Renal cortical epithelial cell (primary cell): Measurements from ENCODE around the gene TRAPPC4. TPM values are rescaled to one million over a fixed set of nuclear protein-coding genes. Genes with fewer than 3 reads are reported as not detected.
A peak's percentile ranks its signal among the peaks of the same experiment; 100 is the strongest.
"Not testable (repeated sequence)": the region's sequence is repeated elsewhere in the genome, so short reads cannot be mapped to it uniquely, and the experiment has no call there.

Experiments used
- DNase-seq: peaks from one replicate; pipeline ENCODE4 v3.0.0-alpha.2; 2011; ENCODE audit warnings: low read depth
- total RNA-seq: library from RNA; depleted of rRNA; stranded (reverse); fragments of >200 nt; gene quantifications from 2 replicates; pipeline ENCODE4 v1.2.3, GENCODE V29; 2014

Gene TRAPPC4
- total RNA-seq, 1 donor from 2014 or later = 103 TPM

DNA sequence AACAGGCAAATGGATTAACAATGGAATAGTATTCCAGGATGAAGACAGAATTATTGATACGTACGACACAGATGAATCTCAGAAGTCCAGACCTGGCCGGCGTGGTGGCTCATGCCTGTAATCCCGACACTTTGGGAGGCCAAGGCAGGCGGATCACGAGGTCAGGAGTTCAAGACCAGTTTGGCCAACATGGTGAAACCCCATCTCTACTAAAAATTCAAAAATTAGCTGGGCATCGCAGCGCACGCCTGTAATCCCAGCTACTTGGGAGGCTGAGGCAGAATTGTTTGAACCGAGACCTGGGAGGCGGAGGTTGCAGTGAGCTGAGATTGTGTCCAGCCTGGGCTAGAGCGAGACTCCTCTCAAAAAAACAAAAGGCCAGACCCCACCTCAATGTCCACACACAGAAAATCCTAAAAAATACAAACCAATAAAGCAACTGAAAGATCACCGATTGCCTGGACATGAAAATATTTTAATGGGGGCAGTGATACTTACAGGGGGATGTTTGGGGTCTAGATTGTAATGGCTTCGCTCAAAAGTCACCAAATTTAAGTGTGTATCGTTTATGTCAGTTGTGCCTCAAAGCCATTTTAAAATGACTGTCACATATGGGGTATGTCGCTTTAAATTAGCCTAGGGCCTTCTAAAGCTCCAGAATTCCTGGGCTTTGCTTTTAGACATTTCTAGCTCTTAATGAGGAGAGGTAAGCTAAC, 4.2 kb upstream of the TRAPPC4 start:
- DNase-seq = no peak

DNA sequence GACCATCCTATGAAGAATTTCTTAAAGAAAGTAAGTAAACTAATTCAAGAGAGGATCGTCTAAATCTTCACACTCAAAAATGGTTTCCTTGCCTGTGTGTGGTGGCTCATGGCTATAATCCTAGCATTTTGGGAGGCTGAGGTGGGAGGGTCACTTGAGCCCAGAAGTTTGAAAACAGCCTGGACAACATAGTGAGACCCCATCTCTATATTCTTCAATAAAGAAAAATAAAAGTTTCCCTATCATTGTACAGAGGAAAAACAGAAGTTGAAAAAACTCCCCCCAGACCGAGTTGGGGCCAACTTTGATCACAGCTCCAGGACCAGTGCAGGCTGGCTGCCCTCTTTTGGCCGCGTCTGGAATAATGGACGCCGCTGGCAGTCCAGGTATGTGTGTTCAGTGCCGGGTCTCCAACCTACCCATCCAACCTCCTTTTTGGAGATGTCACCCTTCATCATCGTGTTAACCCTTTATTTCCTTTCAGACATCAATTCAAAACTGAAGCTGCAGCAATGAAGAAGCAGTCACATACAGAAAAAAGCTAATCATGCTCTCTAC, 3.4 kb upstream of the TRAPPC4 start:
- no peak for DNase-seq

DNA sequence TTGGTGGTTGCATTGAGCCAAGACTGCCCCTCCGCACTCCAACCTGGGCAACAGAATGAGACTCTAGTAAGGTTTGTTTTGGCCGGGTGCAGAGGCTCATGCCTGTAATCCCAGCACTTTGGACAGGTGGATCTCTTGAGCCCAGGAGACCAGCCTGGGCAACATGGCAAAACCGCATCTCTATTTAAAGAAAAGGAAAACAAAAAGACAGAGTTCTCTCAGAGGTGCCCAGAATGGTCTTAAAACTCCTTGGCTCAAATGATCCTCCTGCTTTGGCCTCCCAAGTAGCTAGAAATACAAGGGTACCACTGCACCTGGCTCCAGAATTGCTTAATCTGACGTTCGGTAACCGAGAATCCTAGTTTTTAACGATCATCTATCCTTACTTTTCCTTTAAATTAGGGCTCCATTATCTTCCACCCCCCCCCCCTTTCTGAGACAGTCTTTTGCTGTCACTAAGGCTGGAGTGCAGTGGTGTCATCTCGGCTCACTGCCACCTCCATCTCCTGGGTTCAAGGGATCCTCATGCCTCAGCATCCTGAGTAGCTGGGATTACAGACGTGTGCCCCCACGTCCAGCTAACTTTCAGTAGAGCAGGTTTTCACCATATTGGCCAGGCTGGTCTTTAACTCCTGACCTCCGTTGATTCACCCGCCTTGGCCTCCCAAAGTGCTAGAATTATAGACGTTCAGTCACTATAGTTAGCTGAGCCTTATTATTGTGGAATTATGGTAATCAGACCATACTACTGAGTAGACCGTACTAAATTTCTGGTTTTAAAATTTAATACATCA, 2.2 kb upstream of the TRAPPC4 start:
- no peak for DNase-seq

DNA sequence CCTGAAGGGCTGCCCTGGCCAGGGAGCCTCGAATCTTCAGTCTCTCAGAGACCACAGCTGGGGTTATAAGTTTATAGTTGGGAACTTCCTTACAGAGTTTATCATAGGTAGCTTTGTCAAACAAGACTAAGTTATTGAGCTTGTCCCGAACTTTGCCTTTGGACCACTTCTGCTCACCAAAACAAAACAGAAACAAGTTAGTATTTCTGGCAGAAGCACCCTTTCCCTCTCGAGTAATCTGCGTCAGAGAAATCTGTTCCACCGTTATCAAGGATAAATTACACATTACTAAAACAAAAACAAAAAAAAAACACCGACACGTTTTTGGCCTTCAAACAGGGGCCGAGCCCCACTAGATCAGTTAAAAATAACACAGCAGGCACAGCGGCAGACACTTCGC, 1.2 kb upstream of the TRAPPC4 start:
- not testable (repeated sequence) for DNase-seq

- no peak for DNase-seq
Measured at GRCh38 chr11:119019996-119020395, 1.4 kb downstream of the TRAPPC4 start.

DNA sequence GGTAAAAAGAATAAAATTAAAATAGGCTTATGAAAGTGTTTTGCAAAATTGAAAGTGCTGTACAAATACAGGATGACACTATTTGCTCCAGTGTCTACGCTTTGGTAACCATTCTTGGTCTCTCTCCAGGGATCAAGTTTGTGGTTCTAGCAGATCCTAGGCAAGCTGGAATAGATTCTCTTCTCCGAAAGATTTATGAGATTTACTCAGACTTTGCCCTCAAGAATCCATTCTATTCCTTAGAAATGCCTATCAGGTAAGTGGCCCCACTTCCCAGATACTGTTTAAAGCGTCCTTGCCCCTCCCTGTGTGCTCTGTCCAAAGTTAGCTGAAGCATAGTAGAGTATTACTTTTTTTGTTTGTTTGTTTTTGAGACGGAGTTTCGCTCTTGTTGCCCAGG, 3.1 kb downstream of the TRAPPC4 start:
- no peak for DNase-seq

GRCh38 chr11:119023741-119024140, 5.2 kb downstream of the TRAPPC4 start:
- DNase-seq = no peak

DNA sequence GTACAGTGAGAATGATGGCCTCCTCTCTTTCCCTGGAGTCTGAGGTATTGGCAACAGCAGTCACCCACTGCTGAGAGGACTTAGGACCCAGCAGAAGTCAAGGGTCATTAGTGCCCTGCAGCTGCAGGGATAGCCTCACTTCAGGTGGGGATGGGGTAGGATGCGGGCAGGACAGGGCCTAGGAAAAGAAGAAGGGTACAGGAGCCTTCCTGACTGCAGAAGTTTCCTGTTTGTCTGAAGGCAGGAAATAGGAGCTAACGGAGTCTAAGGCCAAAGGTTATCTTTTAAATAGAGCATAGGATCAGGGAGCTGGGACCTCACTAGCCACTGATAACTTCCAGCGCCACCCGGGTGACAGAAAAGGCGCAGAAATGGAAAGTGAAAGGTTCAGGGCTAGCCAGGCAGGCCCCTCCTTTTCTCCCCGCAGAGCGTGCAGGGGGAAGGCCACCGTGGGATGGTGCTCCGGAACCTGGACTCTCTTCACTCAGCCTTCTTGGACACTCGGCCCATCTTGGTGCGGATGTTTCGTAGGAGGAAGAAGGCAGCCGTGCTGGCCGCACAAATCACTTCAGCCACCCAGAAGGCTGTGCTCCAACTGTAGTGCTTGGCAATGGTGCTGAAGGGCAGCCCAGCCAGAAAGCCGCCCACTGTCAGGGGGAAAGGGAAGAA, 6.0 kb downstream of the TRAPPC4 start:
- DNase-seq = no peak

DNA sequence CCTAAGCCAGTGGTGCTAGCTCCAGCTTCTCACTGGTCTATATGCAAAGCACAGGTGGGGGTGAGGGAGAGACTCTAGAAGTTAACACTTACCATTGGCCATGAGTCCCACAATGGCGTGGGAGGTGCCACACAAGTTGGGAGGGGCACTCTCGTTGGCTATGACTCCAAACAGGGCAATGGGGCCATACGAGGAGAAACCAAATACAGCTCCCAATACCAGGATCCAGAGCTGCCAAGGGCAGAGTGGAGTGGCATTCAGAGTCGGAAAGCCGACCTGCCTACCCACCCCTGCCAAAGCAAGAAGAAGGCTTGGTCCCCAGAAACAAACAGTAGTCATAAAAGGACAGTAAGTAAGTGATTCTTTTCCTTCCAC, 6.5 kb downstream of the TRAPPC4 start:
- DNase-seq = no peak

GRCh38 chr11:119025541-119025940, 7.0 kb downstream of the TRAPPC4 start:
- DNase-seq = no peak

GRCh38 chr11:119025978-119026766, 7.6 kb downstream of the TRAPPC4 start:
- DNase-seq = no peak

DNA sequence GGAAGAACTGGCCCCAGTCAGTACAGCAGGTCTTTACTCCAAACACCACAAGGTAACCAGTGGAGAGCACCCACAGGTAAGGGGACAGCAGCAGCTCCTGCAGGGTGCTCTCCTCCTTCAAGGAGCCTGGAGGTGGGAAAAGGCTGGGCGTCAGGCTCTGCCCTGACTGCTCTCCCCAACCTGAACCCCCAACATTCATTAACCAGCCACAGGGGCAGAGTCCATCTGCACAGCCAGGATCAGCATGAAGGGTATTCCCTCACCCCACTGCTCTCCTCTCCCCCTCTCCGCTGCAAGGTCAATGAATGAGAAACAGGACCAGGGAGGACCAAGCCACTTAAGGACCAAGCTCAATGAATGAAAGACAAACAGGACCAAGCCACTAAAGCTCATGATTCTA, 8.4 kb downstream of the TRAPPC4 start:
- DNase-seq = no peak

GRCh38 chr11:119027561-119028345, 9.2 kb downstream of the TRAPPC4 start:
- DNase-seq = no peak

DNA sequence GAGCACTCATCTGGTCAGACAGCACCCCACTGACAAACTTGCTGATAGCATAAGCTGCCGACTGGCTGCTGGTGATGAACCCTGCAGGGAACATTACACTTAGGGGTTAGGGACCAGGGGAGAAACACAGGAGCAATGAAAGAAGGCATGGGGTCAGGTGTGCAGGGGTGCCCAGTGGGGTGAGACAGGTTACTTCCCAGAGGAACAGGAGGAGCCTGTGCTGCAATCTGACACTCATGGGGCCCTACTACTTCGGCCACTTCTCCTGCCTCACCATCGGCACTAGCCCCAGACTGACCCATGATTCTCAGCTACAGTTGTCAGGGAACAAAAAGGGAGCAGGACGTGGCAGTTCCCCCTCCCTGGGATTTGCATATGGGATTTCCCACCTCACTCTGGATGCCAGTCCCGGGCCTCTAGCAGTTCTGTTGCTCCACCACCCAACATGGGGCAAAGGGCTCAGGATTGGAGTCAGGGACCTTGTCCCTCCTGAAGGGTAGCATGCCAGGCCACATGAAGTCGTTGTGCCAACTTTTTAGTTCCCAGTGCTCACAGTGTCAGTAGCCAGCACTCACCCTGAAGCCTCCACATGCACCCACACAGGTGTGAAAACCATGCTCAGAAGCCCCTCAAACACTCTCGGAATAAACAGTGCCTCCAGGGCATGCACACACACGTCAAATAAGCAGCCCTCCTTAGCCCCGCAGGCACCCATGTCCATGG, 9.9 kb downstream of the TRAPPC4 start:
- DNase-seq = no peak

GRCh38 chr11:119029069-119029339, 10.4 kb downstream of the TRAPPC4 start:
- no peak for DNase-seq

- peak; percentile 92 for DNase-seq
Measured at GRCh38 chr11:119029340-119030028, 10.9 kb downstream of the TRAPPC4 start.

- DNase-seq = no peak
Measured at GRCh38 chr11:119030029-119030328, 11.4 kb downstream of the TRAPPC4 start.

GRCh38 chr11:119030329-119031047, 11.9 kb downstream of the TRAPPC4 start, which contains the start of gene SLC37A4:
TSS of gene SLC37A4 (minus strand) at chr11:119030877.
- DNase-seq = peak; percentile 97

DNA sequence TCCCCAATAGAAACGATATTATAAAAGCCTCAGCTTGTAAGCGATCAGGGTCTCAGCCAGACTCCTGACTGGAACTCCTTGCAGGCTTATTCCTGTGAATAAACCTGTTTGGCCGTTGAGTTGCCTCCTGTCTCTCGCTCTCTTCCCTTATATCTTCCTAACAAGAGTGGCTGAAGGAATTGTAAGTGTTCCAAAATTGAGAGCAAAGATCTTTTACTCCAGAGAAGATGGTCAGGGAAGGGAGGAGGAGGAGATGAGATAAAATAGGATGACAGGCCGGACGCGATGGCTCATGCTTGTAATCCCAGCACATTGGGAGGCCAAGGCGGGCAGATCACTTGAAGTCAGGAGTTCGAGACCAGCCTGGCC, 13.3 kb downstream of the TRAPPC4 start:
- DNase-seq = no peak
